B cell (primary cell): ENCODE data around the gene SINHCAF. TPM values are rescaled to one million over a fixed set of nuclear protein-coding genes. Genes with fewer than 3 reads are reported as not detected.

ENCODE experiments used
- ATAC-seq: fragments of 200-7000 bp; cut with Tn5 transposase; one replicate; pipeline ENCODE4 v1.10.0; 2021; ENCODE audit warnings: low read depth, mild to moderate bottlenecking, moderate number of reproducible peaks, moderate library complexity
- CTCF ChIA-PET: fragments of 350-600 bp; sonication (Branson Sonifier 250); formaldehyde crosslinking; loops from one replicate; lab custom pipeline; 2021; ENCODE audit warnings: antibody characterized with exemption, inconsistent platforms; lab: Charles Lee
- POLR2A ChIA-PET: fragments of 350-600 bp; sonication (Branson Sonifier 250); formaldehyde crosslinking; loops from one replicate; lab custom pipeline; 2021; ENCODE audit warnings: antibody characterized with exemption; lab: Charles Lee
- DNase-seq: peaks from one replicate; pipeline ENCODE4 v3.0.0; 2013
- H2AFZ ChIP-seq: 2 replicates; pipeline ENCODE4 v1.6.1; 2012; ENCODE audit warnings: mild to moderate bottlenecking, low read depth, low read length; ENCODE audit not compliant: insufficient read depth, poor library complexity, severe bottlenecking
- H3K27ac ChIP-seq, 2 donors: 1 replicate in 1 of 2; 2 replicates in 1 of 2; pipeline ENCODE4 v1.5.1; 2012 to 2013; ENCODE audit warnings: low read length in 2 of 2, mild to moderate bottlenecking in 2 of 2, moderate library complexity in 1 of 2
- H3K27me3 ChIP-seq, 4 experiments: fragments of 200-600 bp in 1 of 4; sonication (generic) in 1 of 4; replicated peaks in 1 of 4; 1 replicate in 2 of 4; 2 replicates in 2 of 4; pipeline versions ENCODE4 v1.6.1 to v1.7.0; 2013 to 2016; ENCODE audit warnings: low read length in 3 of 4, mild to moderate bottlenecking in 2 of 4, mixed read lengths in 1 of 4, moderate library complexity in 1 of 4; ENCODE audit not compliant: insufficient read depth in 4 of 4, control insufficient read depth in 3 of 4; ENCODE audit errors: control extremely low read depth in 1 of 4
- H3K36me3 ChIP-seq, 2 experiments: replicated peaks in 1 of 2; 1 replicate in 1 of 2; 2 replicates in 1 of 2; pipeline versions ENCODE4 v1.6.1 to v1.7.1; 2013; ENCODE audit warnings: low read length in 1 of 2; ENCODE audit not compliant: insufficient read depth in 2 of 2, control insufficient read depth in 1 of 2; ENCODE audit errors: control extremely low read depth in 1 of 2, extremely low read depth in 1 of 2
- H3K4me1 ChIP-seq, 2 donors: fragments of 200-600 bp in 1 of 2; sonication (generic) in 1 of 2; 1 replicate in 1 of 2; 2 replicates in 1 of 2; pipeline versions ENCODE4 v1.5.1 to v1.6.1; 2013 to 2017; ENCODE audit warnings: low read length in 2 of 2; ENCODE audit not compliant: control insufficient read depth in 2 of 2, insufficient read depth in 2 of 2
- H3K4me2 ChIP-seq: replicated peaks from 2 replicates; pipeline ENCODE3; 2012; ENCODE audit warnings: mild to moderate bottlenecking, low read depth, low read length; ENCODE audit not compliant: poor library complexity, severe bottlenecking
- H3K4me3 ChIP-seq, 5 experiments: fragments of 200-600 bp in 1 of 5; sonication (generic) in 1 of 5; 1 replicate in 3 of 5; 2 replicates in 2 of 5; pipeline versions ENCODE4 v1.5.1 to v1.7.0; 2011 to 2016; ENCODE audit warnings: low read length in 4 of 5, mild to moderate bottlenecking in 4 of 5, low read depth in 2 of 5, control low read depth in 1 of 5, moderate library complexity in 1 of 5; ENCODE audit not compliant: insufficient read depth in 1 of 5; ENCODE audit errors: control extremely low read depth in 1 of 5, extremely low read depth in 1 of 5
- H3K79me2 ChIP-seq: fragments of 200-600 bp; sonication (generic); one replicate; pipeline ENCODE4 v1.6.0; 2016; ENCODE audit warnings: low read length; ENCODE audit not compliant: control insufficient read depth, insufficient read depth
- H3K9ac ChIP-seq: fragments of 200-600 bp; sonication (generic); 2 replicates; pipeline ENCODE4 v1.6.1; 2017; ENCODE audit warnings: mild to moderate bottlenecking, low read length, moderate library complexity
- H3K9me3 ChIP-seq, 3 donors: one replicate each; pipeline versions ENCODE4 v1.6.1 to v1.7.1; 2013; ENCODE audit warnings: low read length in 2 of 3; ENCODE audit not compliant: control insufficient read depth in 2 of 3, insufficient read depth in 1 of 3; ENCODE audit errors: control extremely low read depth in 1 of 3
- H4K20me1 ChIP-seq: 2 replicates; pipeline ENCODE4 v1.6.0; 2012; ENCODE audit warnings: mild to moderate bottlenecking, low read length; ENCODE audit not compliant: insufficient read depth, control insufficient read depth, poor library complexity, severe bottlenecking
- H3K27ac Mint-ChIP-seq: one replicate; pipeline ENCODE4 v1.8.0; 2021; ENCODE audit warnings: mixed read lengths
- H3K27me3 Mint-ChIP-seq: one replicate; pipeline ENCODE4 v1.8.0; 2021; ENCODE audit warnings: mixed read lengths
- H3K4me1 Mint-ChIP-seq: one replicate; pipeline ENCODE4 v1.8.0; 2021; ENCODE audit warnings: mixed read lengths
- H3K4me3 Mint-ChIP-seq: one replicate; pipeline ENCODE4 v1.8.0; 2021; ENCODE audit warnings: mixed read lengths
- H3K9me3 Mint-ChIP-seq: one replicate; pipeline ENCODE4 v1.8.0; 2022; ENCODE audit warnings: mixed read lengths; ENCODE audit not compliant: insufficient read depth
- CTCF ChIP-seq: fragments of 200-600 bp; IDR thresholded peaks from one replicate; pipeline ENCODE4 v1.8.0; 2022; ENCODE audit warnings: antibody characterized with exemption, mild to moderate bottlenecking
- EZH2 ChIP-seq: IDR thresholded peaks from 2 replicates; pipeline ENCODE4 v1.6.1; 2012; ENCODE audit warnings: borderline replicate concordance, low read depth, mild to moderate bottlenecking, moderate library complexity, low read length; ENCODE audit not compliant: insufficient read depth, poor library complexity, severe bottlenecking
- WGBS: methylation state at CpG from one replicate; pipeline ENCODE4 v1.1.5; 2013; ENCODE audit warnings: missing lambda C conversion rate; ENCODE audit not compliant: insufficient coverage; 5-methylcytosine and 5-hydroxymethylcytosine counted together
- intact Hi-C: fragments of 100-400 bp; cut with micrococcal nuclease; formaldehyde crosslinking; loops from one replicate; pipeline ENCODE4 v1.10.0; 2022
- polyA plus RNA-seq: library from polyadenylated mRNA; depleted of rRNA; stranded (reverse); fragments of >200 nt; gene quantifications from 2 replicates; pipeline ENCODE4 v1.2.3, GENCODE V29; 2012
- total RNA-seq, 2 donors: library from RNA; stranded (reverse); fragments of 120-200 nt in 1 of 2; gene quantifications; 1 replicate in 1 of 2; 2 replicates in 1 of 2; pipeline versions ENCODE4 v1.2.3 to v1.2.4, GENCODE V29; 2013 to 2022

Gene SINHCAF
- total and polyA plus RNA-seq, 2 donors (not counting 1 experiment from before 2014, with no cell fraction given), result 43.5 to 129 TPM

GRCh38 chr12:31322801-31323207, 3.1 kb downstream of the SINHCAF start:
- H3K27me3 ChIP-seq, result no peaks in the 10 kb centered on the region
- no peaks in the 10 kb centered on the region for H4K20me1 ChIP-seq
- intact Hi-C loops, result loop anchor here (1.0 to 10.0 kb wide), 4 partner anchors 79 to 1434 kb away; partner anchors contain the start of gene YARS2
- no peak for ATAC-seq
- ChIA-PET POLR2A (interaction anchor here (0.6 to 0.7 kb wide), 2 partner anchors 14 to 337 kb away, joined by 4 to 5 read pairs; partner anchors contain the start of gene ETFBKMT), CTCF (interaction anchor here (0.7 to 1.4 kb wide), 3 partner anchors 15 to 63 kb away, joined by 3 to 4 read pairs (median 3); no protein-coding TSS in a partner anchor)
- Mint-ChIP-seq H3K4me1 (peaks cover 63% of the 10 kb centered on the region), H3K9me3 (no peaks in the 10 kb centered on the region), H3K27ac (peak overlapping the region; percentile 91), H3K27me3 (no peaks in the 10 kb centered on the region), H3K4me3 (peak overlapping the region; percentile 98)
- TF ChIP-seq CTCF, result no peak
- no peak for TF ChIP-seq EZH2
- H3K36me3 ChIP-seq, result peaks cover 0 to 2% of the 10 kb centered on the region in 2 experiments
- peak overlapping the region; percentile 97 for H3K27ac ChIP-seq
- peaks cover 80% of the 10 kb centered on the region for H3K79me2 ChIP-seq
- H3K9ac ChIP-seq, result peak overlapping the region; percentile 96
- H2AFZ ChIP-seq, result peak overlapping the region; percentile 84
- H3K4me3 ChIP-seq, result peak overlapping the region in 4 of 5 experiments; percentile 70 to 96 (median 94)
- WGBS, result 16% methylated on average over 2 of the region's 5 CpGs
- H3K9me3 ChIP-seq, result no peaks in the 10 kb centered on the region
- H3K4me2 ChIP-seq, result peak overlapping the region; percentile 93
- DNase-seq, result peak; percentile 32
- peaks cover 53 to 55% of the 10 kb centered on the region in 2 donors for H3K4me1 ChIP-seq

GRCh38 chr12:31321897-31322228, 4.1 kb downstream of the SINHCAF start:
- 60% methylated on average over 1 of the region's 1 CpG for WGBS
- no peak for ATAC-seq
- Histone ChIP-seq H3K27ac (peak overlapping the region in 1 of 2 donors; percentile 97), H3K36me3 (peaks cover 0 to 2% of the 10 kb centered on the region in 2 experiments), H3K4me2 (peak overlapping the region; percentile 93), H3K27me3 (no peaks in the 10 kb centered on the region), H4K20me1 (no peaks in the 10 kb centered on the region), H3K4me1 (peaks cover 56 to 60% of the 10 kb centered on the region in 2 donors), H3K4me3 (peak overlapping the region in 1 of 5 experiments; percentile 96), H3K9ac (no peak overlapping the region), H3K9me3 (no peaks in the 10 kb centered on the region), H3K79me2 (peaks cover 89% of the 10 kb centered on the region), H2AFZ (no peak overlapping the region)
- CTCF ChIA-PET, result interaction anchor here (0.6 to 0.7 kb wide), 2 partner anchors 314 to 773 kb away, joined by 3 to 4 read pairs; no protein-coding TSS in a partner anchor
- TF ChIP-seq CTCF (no peak), EZH2 (no peak)
- Mint-ChIP-seq H3K9me3 (no peaks in the 10 kb centered on the region), H3K4me1 (peaks cover 68% of the 10 kb centered on the region), H3K27me3 (no peaks in the 10 kb centered on the region), H3K4me3 (peak overlapping the region; percentile 59), H3K27ac (peak overlapping the region; percentile 66)
- DNase-seq, result no peak
- POLR2A ChIA-PET, result interaction anchor here (0.7 kb wide), 1 partner anchor 10 kb away, joined by 3 read pairs; no protein-coding TSS in a partner anchor
- intact Hi-C loops, result loop anchor here (5.0 to 10.0 kb wide), 3 partner anchors 80 to 1435 kb away; partner anchors contain the start of gene YARS2
